Measurements from ENCODE around the gene PALLD.

Gene PALLD

DNA sequence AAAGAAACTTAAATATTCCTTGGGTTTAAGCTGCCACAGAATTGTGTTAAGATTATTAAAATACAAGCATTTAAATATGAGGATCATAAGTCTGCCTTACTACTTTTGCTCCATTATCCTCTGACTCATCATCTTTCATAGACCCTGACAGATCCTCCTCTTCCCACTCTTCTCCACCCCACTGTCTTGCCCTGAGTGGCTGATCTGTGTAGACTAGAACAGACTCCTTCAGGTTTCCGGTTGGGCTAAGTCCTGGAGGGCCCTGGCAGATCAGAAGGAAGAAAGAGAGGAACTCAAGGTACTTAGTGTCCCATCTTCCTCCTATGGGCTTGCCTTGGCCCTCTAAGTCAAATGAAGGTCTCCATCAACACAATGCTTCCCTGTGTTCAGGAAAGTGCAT is 30.7 kb downstream of the PALLD start:
- DNase-seq (ENCODE audit: low read depth in 2 of 2): no peak

DNA sequence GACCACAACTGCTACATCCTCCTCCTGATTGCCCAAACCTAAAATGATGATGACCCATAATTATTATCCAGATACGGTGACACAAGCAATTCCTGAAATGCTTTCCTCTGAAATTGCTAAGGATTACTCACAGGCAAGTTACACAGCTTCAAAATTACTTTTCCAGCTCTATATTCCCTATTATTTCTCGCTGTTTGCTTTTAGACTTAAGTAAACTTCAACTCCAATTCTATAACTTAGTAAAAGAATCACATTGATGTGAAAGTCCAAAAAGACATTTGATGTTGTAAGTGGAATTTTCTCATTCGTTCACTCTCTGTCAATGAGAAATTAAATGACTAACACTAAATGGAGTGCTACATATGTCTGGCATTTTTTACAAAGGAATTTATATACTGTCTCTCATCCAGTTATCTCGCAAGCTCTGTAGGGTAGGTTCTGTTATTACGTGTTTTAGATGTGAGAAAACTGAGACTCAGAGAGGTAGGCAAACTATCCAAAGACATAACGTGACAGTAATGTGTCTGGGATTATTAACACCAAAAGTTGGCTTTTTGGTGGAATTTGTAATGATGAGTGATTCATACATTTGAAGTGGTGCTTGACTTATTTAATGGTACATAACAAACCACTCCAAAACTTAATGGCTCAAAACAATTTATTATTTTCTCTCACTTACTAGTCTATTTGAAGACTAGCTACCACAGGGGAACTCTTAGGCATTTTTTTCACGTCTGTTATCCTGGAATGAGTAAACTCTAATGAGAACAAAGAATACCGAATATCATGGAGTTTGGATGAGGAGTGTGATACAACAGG is 31.5 kb downstream of the PALLD start:
- no peak for DNase-seq (ENCODE audit: low read depth in 2 of 2)

DNA sequence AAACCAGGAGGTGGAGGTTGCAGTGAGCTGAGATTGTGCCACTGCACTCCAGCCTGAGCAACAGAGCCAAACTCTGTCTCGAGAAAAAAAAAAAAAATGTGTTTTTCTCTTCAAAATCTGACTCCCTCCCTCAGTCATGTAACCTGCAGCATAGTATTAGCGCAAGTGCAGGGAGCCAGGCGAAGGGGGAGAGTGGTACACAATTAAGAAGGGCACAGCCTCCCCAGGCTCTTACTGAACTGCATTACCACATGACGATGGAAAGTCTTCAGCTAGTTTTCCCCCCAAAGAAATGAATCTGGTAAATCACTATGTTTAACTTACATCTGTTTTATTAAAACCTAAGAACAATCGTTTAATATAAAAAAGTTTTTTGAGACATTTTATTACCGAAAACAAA is 32.4 kb downstream of the PALLD start:
- no peak for DNase-seq (ENCODE audit: low read depth in 2 of 2)

DNA sequence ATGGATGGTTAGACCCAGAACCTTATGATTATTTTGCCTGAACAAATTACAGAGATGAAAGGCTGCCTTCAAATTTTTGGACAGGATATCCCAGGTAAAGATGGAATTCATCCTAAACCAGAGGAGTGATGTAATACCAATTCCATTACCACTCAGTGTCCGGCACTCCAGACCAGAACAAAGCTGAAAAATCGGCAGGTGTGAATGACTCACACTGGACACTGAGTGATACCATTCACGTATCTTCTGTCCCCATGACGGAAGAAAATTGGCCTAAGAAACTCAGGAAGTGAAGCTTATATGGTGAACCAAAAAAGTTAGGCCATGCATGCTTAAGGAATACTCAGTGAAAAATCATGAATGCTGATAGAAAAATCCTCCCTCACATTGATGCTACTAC is 34.5 kb downstream of the PALLD start:
- no peak for DNase-seq (ENCODE audit: low read depth in 2 of 2)

DNA sequence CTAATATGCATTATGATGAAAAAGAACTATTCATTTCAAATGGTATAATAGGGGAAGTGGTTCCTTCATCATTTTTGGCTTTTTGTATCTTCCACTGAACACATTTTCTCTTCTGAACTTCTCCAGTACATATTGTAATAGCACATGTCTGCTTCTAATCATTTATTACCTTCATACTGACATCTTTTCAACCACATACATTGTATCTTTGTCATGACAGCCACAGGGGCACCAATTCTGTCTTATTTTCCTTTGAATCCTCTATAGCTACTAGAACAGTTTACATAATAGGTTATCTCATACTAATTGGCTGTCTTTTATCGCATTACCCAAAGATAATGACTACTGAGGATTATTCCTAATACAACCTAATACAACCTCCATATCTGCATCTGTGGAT is 37.7 kb downstream of the PALLD start:
- no peak for DNase-seq (ENCODE audit: low read depth in 2 of 2)

DNA sequence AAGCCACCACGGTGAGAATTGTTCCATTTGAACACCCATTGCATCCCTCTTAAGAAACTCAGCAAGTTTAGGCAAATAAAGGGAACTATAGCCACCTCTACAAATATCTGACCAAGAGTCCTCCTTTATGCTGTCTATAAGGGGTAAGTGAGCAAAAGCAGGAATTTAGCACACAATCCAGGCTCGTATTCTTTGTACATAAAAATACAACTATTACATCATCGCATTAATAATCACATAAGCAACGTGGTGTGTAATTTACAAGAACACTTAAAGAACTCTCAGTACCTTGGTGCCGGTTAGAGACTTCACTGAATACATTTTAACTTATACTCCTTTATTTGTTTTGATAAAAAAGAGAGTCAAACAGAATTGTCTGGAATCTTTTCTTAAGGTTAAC is 38.8 kb downstream of the PALLD start:
- DNase-seq (ENCODE audit: low read depth in 2 of 2): no peak

DNA sequence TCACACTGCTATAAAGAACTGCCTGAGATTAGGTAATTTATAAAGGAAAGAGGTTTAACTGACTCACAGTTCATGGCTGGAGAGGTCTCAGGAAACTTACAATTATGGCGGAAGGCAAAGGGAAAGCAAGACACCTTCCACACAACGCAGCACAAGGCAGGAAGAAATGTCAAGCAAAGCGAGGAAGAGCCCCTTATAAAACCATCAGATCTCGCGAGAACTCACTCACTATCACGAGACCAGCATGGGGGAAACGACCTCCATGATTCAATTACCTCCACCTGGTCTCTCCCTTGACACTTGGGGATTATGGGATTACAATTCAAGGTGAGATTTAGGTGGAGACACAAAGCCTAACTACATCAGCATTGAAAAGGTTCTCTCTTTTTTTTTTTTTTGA is 39.6 kb downstream of the PALLD start:
- no peak for DNase-seq (ENCODE audit: low read depth in 2 of 2)

DNA sequence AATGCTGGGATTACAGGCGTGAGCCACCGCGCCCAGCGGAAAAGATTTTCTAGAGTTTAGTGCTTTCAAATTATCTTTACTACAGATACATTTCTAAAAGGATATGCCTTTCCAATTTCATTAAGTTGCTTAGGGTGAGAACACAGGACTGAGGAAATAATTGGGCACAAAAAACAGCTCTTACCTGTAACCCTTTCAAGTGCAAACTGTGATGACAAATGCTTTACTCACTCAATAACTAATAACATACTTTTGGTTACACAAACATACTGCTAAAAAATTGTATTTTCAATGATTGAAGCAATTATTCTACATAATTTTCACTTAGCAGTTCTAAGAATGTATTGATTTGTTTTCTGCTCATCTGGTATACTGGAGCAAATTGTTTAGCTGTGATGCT is 40.2 kb downstream of the PALLD start:
- no peak for DNase-seq (ENCODE audit: low read depth in 2 of 2)

DNA sequence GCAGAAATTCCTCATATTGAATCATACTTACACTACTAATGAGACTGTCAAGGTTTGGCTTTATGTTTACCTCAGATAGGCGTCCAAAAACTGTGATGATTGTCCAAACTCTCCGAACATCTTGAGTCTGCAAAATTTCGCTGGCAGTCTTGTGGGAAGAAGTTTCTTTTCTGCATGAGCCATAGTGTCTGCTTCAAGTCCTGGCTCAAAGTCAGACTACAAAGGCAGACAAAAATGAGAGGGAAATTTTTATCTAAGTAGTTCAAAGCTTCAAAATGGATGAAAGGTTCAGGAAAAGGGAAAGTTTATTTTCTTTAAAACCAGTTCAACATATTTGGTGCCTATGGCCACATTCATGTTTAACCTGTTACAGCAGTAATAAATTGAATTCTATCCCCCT is 40.7 kb downstream of the PALLD start:
- no peak for DNase-seq (ENCODE audit: low read depth in 2 of 2)

DNA sequence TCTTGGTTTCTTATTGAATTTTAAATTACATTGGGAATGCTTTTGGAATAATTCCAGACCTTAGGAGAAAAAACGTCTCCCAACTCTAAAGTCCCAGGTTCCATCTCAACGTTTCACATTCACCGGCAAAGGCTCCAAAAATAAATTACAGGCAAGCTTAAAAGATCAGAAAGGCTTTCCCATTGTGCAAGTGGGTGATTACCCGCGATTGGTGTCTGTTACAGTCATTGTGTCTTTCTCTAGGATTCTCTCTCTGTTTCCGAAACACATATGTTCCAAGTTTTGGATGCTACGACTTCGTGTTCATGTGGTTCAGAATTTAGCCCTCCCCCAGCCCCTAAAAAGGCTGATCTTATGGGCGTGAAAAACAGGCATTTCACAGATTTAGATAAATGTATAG is 41.8 kb downstream of the PALLD start:
- DNase-seq (ENCODE audit: low read depth in 2 of 2): no peak

DNA sequence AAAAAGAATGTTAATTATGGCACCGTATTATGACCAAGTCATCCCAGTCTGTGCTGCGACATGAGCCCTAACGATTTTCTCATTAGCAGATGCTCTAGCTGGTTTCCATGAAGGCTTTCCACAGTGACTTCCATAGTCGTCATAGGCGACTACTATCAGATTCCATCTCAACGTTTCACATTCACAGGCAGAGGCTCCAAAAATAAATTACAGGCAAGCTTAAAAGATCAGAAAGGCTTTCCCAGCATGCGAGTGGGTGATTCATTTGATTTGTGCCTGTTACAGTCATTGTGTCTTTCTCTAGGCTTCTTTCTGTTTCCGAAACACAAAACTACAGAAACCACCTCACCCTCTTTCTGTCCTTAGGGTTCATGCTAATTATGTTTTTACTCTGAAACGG is 43.2 kb downstream of the PALLD start:
- DNase-seq (ENCODE audit: low read depth in 2 of 2): no peak

DNA sequence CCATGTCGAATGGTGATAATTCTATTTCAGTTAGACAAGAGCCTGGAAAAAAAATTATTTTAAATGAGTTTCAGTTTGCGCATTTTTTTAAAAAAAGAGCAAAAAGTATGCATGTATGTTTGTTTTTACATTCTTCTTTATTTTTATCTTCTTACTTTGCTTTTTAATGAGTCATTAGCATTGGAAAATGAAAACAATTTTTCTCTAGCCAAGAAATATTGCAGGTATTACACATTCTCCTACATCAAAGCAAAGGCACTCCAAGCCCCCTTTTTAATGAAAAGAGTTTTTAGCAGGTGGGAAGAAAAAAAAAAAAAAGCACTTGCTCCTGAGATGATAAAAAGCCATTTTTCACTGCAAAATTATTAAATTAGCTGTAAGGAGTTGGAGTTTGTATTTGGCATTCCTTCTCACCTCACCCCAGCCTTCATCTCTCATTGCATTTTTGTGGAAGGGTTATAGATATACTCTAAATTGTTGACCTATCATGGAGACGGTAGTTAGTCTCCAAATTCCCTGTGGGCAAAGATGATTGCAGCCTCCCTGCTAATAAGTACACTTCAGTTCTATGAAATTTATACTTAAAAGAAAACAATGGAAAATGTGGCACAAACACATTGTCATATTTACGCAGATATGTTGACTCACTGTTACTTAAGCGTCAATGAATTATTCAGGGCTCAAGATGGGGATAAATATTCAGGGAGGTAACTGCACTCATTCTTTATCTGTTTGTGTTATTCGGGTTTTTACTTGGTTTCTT is 43.8 kb downstream of the PALLD start:
- DNase-seq (ENCODE audit: low read depth in 2 of 2): no peak

DNA sequence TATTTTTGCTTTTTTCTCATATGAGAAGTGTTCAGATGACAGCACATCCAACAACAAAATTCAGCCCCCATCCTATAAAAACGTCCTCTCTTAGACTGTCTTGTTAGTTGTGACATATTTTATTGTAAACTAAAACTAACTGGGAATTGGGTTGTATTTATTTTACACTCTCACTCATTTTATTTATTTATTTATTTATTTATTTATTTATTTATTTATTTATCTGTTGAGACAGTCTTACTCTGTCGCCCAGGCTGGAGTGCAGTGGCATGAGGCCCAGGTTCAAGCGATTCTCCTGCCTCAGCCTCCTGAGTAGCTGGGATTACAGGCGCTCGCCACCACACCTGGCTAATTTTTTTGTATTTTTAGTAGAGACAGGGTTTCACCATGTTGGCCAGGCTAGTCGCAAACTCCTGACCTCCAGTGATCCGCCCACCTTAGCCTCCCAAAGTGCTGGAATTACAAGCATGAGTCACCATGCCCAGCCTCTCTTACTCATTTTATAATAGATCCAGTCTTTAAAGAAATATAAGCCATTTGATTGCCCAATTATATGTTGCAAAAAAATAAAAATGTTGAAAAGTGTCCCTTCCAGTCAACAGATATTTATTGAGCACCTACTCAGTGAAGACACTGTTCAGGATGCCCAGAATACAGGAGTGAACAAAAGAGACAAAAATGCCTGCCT is 44.6 kb downstream of the PALLD start:
- DNase-seq (ENCODE audit: low read depth in 2 of 2): no peak

DNA sequence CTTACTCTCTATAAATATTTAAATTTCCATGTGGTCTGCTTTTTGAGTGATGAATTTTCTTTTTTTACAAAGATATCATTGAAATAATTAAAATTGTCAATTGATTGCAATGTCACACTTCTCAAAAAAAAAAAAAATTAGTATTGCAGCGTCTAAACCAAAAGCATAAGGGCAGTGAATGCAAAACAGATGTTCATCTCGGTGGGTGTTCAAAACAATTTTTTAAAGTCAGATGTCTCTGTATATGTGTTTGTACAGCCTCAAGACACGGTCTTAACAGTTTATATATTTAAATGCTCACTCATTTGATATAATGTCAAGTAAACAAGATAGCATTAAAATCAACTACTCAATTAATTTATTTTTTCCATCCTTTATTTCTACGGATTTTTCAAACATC is 52.3 kb downstream of the PALLD start:
- no peak for DNase-seq (ENCODE audit: low read depth in 2 of 2)

DNA sequence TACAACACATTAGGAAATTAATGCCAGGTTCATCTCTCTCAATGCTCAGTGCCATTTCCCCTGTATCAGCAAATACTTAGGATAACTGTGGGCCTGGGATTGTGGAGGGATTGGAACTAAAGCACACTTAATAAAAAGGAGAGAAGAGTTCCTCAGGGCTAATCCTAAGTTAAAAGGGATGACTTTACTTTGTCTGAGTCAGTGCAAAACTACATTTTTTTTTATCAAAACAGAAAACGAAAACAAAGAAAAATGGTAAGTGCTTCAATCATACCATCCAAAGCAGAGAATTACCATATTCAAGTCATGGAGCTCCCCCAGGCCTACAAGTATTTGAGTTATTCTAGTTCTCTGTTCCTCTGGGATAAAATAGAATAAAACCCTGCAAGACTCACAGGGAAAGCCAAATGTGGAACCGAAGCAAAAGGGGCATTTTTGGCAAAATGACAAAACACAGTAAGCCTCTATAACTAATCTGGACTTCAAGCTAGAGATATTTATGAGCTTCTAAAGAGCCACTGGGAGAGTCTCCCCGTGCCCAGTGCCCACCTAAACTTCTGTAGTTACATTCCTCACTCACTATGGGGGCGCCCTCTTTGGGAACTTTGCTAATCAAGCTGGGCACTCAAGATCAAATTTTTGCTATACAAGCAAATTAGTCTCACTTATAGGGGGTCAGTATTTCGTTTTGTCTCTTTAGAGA is 53.4 kb downstream of the PALLD start:
- no peak for DNase-seq (ENCODE audit: low read depth in 2 of 2)

DNA sequence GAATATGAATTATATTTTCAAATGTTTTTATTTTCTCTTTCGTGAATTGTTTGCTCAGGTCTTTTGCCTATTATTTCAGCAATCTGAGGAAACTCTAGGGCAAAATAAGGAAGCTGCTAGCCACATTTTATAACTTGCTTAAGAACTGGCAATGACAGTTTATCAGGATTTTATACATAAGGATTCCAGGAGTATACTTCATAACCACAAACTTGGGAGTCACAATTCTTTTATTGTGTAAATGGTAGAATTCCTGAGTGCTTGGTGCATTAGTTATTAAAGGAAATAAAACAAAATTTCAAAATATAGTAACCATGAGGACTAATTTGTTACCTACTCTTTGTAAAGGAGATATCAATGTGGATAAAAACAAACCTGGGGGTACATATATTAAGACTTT is 54.4 kb downstream of the PALLD start:
- no peak for DNase-seq (ENCODE audit: low read depth in 2 of 2)

DNA sequence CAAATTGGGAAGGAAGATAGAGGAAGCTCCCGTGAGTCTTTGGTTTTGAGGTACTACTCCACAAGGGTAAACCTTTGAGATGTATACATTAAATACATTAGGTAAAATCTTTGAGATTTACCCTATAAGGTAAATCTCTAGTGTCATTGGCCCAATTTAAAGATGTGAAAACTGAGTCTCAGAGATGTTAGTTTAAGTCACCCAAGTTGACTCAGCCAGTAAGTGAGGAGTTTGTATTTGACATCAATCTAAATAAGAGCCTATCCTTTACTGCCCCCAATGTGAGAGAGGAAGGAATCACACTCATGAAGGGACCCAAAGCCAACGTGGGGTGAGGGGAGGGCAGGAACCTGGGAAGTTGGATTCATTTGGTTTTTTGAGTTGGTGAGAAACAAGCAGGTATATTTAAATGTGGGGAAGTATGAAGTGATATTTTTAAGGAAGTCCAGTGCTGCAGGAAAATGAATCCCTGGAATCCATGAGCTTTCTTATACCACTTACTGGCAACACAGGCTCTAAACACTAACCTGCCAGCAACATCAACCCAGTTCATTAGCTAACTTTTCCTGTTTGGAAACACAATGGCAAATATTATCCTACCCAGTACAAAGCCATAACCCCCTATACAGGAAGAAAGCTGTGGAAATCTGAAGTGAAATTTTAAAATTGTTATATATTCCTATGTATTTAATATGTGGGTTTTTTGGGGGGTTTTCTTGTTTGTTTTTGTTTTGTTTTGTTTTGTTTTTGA is 55.3 kb downstream of the PALLD start:
- DNase-seq (ENCODE audit: low read depth in 2 of 2): no peak

DNA sequence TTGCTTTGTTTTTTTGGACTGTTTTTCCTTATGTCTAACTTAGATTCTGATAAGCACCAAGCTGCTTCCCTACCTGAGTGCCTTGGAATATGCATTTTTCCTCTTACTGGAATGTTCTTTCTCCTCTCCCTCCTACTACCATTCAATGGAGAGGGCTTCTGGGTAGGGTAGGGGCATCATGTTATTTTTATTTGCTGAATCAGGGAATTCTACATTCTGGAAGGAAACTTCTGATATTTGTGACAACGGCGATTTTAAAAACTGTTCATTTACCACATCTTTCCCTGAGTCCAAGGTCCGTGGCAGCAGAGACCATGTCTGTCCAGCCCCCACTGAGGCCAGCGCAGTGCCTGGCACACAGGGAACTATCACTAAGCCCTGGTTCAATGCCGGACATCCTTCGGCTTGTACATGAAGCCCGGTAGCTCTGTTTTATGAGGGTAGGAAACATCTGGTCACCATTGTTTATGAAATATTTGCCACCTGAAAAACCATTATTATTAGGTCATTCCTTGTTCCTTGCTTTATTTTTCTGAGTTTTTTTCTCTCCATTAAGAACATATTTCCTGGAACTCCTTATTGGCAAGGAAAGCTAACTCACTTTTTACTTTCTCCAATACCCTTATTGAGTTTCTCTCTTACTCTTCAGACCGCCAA is 57.0 kb downstream of the PALLD start:
- DNase-seq (ENCODE audit: low read depth in 2 of 2): no peak

DNA sequence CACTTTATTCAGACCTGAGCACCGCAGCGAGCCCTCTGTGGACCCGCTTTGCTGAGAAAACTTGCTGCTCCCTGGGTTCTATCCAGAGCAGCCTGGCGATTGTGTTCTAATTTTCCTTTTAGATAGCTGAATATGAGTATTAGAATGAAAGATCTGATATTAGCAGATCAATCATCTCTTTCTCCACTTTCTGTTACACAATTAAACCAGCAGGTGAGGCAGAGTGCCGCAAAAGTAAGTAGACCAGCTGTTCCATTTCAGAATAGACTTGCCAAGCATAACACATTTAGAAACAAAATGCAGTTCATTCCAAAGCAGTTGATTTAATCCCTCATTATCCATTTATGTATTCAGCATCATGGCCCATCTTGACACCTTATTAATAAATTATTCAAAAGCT is 58.6 kb downstream of the PALLD start:
- DNase-seq (ENCODE audit: low read depth in 2 of 2): no peak

DNA sequence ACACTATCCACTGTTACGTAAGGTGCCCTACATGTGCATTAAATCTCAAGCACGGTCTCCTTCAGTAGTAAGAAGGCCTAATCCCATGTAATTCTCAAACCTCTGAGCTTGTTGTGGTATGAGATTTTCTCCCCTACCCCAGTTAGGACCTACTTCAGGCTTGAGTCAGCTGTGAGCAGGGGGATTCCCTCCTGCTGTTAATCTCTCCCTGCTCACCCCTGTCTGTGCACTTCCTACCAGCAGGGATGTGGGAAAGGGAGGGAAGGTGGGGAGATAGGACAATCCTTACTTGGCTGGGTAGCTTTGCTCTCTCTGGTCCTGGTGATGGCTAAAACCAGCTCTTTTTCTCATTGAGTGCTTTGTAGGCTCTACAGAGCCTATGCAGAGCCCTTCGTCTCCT is 60.8 kb downstream of the PALLD start:
- no peak for DNase-seq (ENCODE audit: low read depth in 2 of 2)

DNA sequence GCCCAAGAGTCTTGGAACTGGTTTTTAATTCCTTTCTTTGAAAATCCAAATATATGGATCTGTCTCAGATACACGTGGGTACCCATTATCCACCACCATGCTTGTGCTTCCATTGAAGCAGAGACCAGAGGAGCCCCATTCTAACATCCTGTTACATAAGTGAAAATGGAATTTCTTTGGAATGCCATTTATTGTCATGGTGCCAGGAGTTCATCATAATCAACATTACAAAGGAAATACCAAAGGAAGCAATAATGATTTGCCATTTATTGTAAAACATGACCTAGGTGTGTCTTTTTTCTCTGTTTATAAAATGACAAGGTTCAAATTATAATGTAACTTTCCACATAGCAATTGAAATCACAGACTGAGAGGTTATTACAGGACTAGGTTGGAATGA is 61.7 kb downstream of the PALLD start:
- DNase-seq (ENCODE audit: low read depth in 2 of 2): no peak

All from stimulated activated CD4-positive, alpha-beta T cell treated with anti-CD3 and anti-CD28 coated beads, Interleukin-15, amount 100 ng/mL, for 48 hours (primary cell).